ENCODE results near the gene TRAPPC2B.

TRAPPC2B gene

DNA sequence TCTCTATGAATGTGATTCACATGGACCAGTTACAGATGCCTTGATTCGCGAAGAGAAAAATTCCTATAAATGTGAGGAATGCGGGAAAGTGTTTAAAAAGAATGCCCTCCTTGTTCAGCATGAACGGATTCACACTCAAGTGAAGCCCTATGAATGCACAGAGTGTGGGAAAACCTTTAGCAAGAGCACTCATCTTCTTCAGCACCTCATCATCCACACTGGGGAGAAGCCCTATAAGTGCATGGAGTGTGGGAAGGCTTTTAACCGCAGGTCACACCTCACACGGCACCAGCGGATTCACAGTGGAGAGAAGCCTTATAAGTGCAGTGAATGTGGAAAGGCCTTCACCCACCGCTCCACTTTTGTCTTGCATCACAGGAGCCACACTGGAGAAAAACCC is 35.4 kb upstream of the TRAPPC2B start:
- Histone ChIP-seq H2BK15ac (ENCODE audit: low read length) (no peak overlapping the region), H3K14ac (ENCODE audit: low read length) (no peak overlapping the region), H3K4ac (ENCODE audit: low read length) (no peak overlapping the region), H2BK5ac (ENCODE audit: low read length) (no peak overlapping the region), H2BK120ac (ENCODE audit: low read depth, low read length) (no peak overlapping the region), H3K27me3 (ENCODE audit: control insufficient read depth in 3 of 3, insufficient read depth in 3 of 3, low read depth in 1 of 3, low read length in 3 of 3) (no peaks in the 10 kb centered on the region), H2AK5ac (ENCODE audit: low read depth, low read length) (no peak overlapping the region), H3K9ac (ENCODE audit: low read depth, low read length, poor library complexity) (no peak overlapping the region), H3K23ac (ENCODE audit: low read depth, low read length, poor library complexity) (no peak overlapping the region), H2AFZ (ENCODE audit: low read length) (no peak overlapping the region), H4K91ac (ENCODE audit: low read depth, low read length, poor library complexity) (no peak overlapping the region), H3K79me1 (ENCODE audit: low read depth, low read length) (peaks cover 2% of the 10 kb centered on the region), H3K27ac (replicated peaks; ENCODE audit: low read length) (no peak overlapping the region), H3K4me2 (ENCODE audit: insufficient read depth, low read length, poor library complexity, severe bottlenecking) (no peak overlapping the region), H3K9me3 (replicated peaks in 1 of 2; ENCODE audit: control insufficient read depth in 2 of 2, insufficient read depth in 1 of 2, low read depth in 1 of 2, low read length in 2 of 2) (peaks cover 0 to 13% of the 10 kb centered on the region in 2 donors), H3K36me3 (replicated peaks in 1 of 2; ENCODE audit: control insufficient read depth in 2 of 2, insufficient read depth in 2 of 2, low read length in 2 of 2) (peaks cover 38 to 80% of the 10 kb centered on the region in 2 donors), H3K4me1 (ENCODE audit: control insufficient read depth in 2 of 2, insufficient read depth in 1 of 2, low read depth in 1 of 2, low read length in 2 of 2) (no peaks in the 10 kb centered on the region), H3K18ac (ENCODE audit: low read length) (no peak overlapping the region), H3K4me3 (ENCODE audit: low read length in 2 of 2) (no peak overlapping the region), H4K8ac (ENCODE audit: low read depth, low read length) (no peak overlapping the region), H2BK12ac (ENCODE audit: low read length) (no peak overlapping the region)
- no peak for DNase-seq (ENCODE audit: low spot score)
- WGBS, 2 donors (ENCODE audit: extremely low coverage in 2 of 2, insufficient read length in 2 of 2, insufficient replicate concordance in 1 of 2): no CpG with 5 or more reads among the region's 8 CpGs

DNA sequence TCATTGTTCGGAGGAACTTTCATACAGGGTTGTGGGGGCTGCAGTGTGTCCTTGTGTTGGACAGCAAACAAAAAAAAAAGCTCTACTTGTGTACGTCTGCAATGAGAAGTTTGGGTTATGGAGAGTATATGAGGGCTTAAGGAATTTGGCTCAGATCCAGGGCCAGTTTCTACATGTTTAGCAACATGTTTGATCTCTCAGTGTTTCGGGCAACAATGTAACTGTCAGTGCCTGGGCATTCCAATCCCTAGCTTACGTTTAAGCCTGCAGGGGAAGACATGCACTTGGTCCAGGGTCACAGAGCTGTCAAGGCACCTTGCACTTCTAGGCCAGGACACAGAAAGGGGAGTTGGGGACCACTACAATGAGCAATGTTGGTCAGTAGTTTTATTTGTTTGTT is 29.2 kb upstream of the TRAPPC2B start:
- Histone ChIP-seq H2BK120ac (ENCODE audit: low read depth, low read length) (no peak overlapping the region), H3K79me1 (ENCODE audit: low read depth, low read length) (no peaks in the 10 kb centered on the region), H3K14ac (ENCODE audit: low read length) (no peak overlapping the region), H2AK5ac (ENCODE audit: low read depth, low read length) (no peak overlapping the region), H2BK15ac (ENCODE audit: low read length) (no peak overlapping the region), H3K27ac (replicated peaks; ENCODE audit: low read length) (no peak overlapping the region), H3K36me3 (replicated peaks in 1 of 2; ENCODE audit: control insufficient read depth in 2 of 2, insufficient read depth in 2 of 2, low read length in 2 of 2) (peaks cover under 1 to 22% of the 10 kb centered on the region in 2 donors), H3K18ac (ENCODE audit: low read length) (no peak overlapping the region), H2BK5ac (ENCODE audit: low read length) (no peak overlapping the region), H4K91ac (ENCODE audit: low read depth, low read length, poor library complexity) (no peak overlapping the region), H4K8ac (ENCODE audit: low read depth, low read length) (no peak overlapping the region), H3K9me3 (replicated peaks in 1 of 2; ENCODE audit: control insufficient read depth in 2 of 2, insufficient read depth in 1 of 2, low read depth in 1 of 2, low read length in 2 of 2) (no peaks in the 10 kb centered on the region), H3K23ac (ENCODE audit: low read depth, low read length, poor library complexity) (no peak overlapping the region), H3K4me1 (ENCODE audit: control insufficient read depth in 2 of 2, insufficient read depth in 1 of 2, low read depth in 1 of 2, low read length in 2 of 2) (no peaks in the 10 kb centered on the region), H3K27me3 (ENCODE audit: control insufficient read depth in 3 of 3, insufficient read depth in 3 of 3, low read depth in 1 of 3, low read length in 3 of 3) (no peaks in the 10 kb centered on the region), H3K4me3 (ENCODE audit: low read length in 2 of 2) (no peak overlapping the region), H2AFZ (ENCODE audit: low read length) (no peak overlapping the region), H3K4ac (ENCODE audit: low read length) (no peak overlapping the region), H2BK12ac (ENCODE audit: low read length) (no peak overlapping the region), H3K9ac (ENCODE audit: low read depth, low read length, poor library complexity) (no peak overlapping the region), H3K4me2 (ENCODE audit: insufficient read depth, low read length, poor library complexity, severe bottlenecking) (no peak overlapping the region)
- WGBS, 2 donors (ENCODE audit: extremely low coverage in 2 of 2, insufficient read length in 2 of 2, insufficient replicate concordance in 1 of 2): no CpG with 5 or more reads among the region's 4 CpGs
- DNase-seq (ENCODE audit: low spot score): no peak

DNA sequence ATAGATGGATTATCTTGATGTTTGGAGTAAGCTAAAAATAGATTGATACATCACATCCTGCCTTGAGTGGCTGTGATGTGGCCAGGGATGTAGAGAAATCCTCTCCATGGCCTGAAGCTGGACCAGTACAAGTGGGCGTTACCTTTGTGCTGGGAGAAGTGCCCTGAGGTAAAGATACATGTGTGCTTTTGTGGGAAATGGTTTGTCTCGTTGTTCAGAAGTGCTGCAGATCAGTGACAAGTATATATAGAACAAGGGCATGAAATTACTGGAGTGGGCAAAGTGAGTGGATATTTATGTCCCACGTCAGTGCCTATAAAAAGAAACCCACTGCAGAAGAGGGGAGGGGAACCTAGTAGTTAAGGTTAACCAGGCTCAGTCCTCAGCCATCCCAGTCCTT is 24.5 kb upstream of the TRAPPC2B start:
- H3K23ac ChIP-seq (ENCODE audit: low read depth, low read length, poor library complexity): no peak overlapping the region
- no peak overlapping the region for H2BK15ac ChIP-seq (ENCODE audit: low read length)
- H3K4me2 ChIP-seq (ENCODE audit: insufficient read depth, low read length, poor library complexity, severe bottlenecking): no peak overlapping the region
- H4K8ac ChIP-seq (ENCODE audit: low read depth, low read length): no peak overlapping the region
- no peaks in the 10 kb centered on the region for H3K4me1 ChIP-seq (ENCODE audit: control insufficient read depth in 2 of 2, insufficient read depth in 1 of 2, low read depth in 1 of 2, low read length in 2 of 2)
- no peak overlapping the region for H2BK120ac ChIP-seq (ENCODE audit: low read depth, low read length)
- no peaks in the 10 kb centered on the region for H3K9me3 ChIP-seq (replicated peaks in 1 of 2; ENCODE audit: control insufficient read depth in 2 of 2, insufficient read depth in 1 of 2, low read depth in 1 of 2, low read length in 2 of 2)
- H4K91ac ChIP-seq (ENCODE audit: low read depth, low read length, poor library complexity): no peak overlapping the region
- H3K79me1 ChIP-seq (ENCODE audit: low read depth, low read length): no peaks in the 10 kb centered on the region
- H2AK5ac ChIP-seq (ENCODE audit: low read depth, low read length): no peak overlapping the region
- no peak overlapping the region for H3K9ac ChIP-seq (ENCODE audit: low read depth, low read length, poor library complexity)
- H2BK5ac ChIP-seq (ENCODE audit: low read length): no peak overlapping the region
- no peak for DNase-seq (ENCODE audit: low spot score)
- no peaks in the 10 kb centered on the region for H3K27me3 ChIP-seq (ENCODE audit: control insufficient read depth in 3 of 3, insufficient read depth in 3 of 3, low read depth in 1 of 3, low read length in 3 of 3)
- no peak overlapping the region for H2AFZ ChIP-seq (ENCODE audit: low read length)
- H3K4ac ChIP-seq (ENCODE audit: low read length): no peak overlapping the region
- no CpG with 5 or more reads among the region's 3 CpGs for WGBS, 2 donors (ENCODE audit: extremely low coverage in 2 of 2, insufficient read length in 2 of 2, insufficient replicate concordance in 1 of 2)
- H2BK12ac ChIP-seq (ENCODE audit: low read length): no peak overlapping the region
- no peak overlapping the region for H3K4me3 ChIP-seq (ENCODE audit: low read length in 2 of 2)
- H3K18ac ChIP-seq (ENCODE audit: low read length): no peak overlapping the region
- H3K27ac ChIP-seq (replicated peaks; ENCODE audit: low read length): no peak overlapping the region
- H3K14ac ChIP-seq (ENCODE audit: low read length): no peak overlapping the region
- no peaks in the 10 kb centered on the region for H3K36me3 ChIP-seq (replicated peaks in 1 of 2; ENCODE audit: control insufficient read depth in 2 of 2, insufficient read depth in 2 of 2, low read length in 2 of 2)

DNA sequence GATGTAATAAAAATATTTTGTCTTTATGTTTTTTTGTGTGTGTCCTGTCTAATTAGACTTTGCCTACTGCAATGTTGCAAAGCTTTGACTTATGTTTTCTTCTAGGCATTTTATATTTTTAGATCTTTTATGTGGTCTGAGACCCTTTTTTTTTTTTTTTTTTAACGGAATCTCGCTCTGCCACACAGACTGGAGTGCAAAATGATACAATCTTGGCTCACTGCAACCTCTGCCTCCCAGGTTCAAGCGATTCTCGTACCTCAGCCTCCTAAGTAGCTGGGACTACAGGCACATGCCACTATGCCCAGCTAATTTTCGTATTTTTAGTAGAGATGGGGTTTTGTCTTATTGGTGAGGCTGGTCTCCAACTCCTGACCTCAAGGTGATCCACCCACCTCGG is 20.8 kb upstream of the TRAPPC2B start:
- WGBS, 2 donors (ENCODE audit: extremely low coverage in 2 of 2, insufficient read length in 2 of 2, insufficient replicate concordance in 1 of 2): no CpG with 5 or more reads among the region's 6 CpGs
- no peaks in the 10 kb centered on the region for H3K79me1 ChIP-seq (ENCODE audit: low read depth, low read length)
- no peak overlapping the region for H3K18ac ChIP-seq (ENCODE audit: low read length)
- no peak overlapping the region for H3K14ac ChIP-seq (ENCODE audit: low read length)
- no peak overlapping the region for H3K23ac ChIP-seq (ENCODE audit: low read depth, low read length, poor library complexity)
- H3K9me3 ChIP-seq (replicated peaks in 1 of 2; ENCODE audit: control insufficient read depth in 2 of 2, insufficient read depth in 1 of 2, low read depth in 1 of 2, low read length in 2 of 2): no peaks in the 10 kb centered on the region
- H3K27me3 ChIP-seq (ENCODE audit: control insufficient read depth in 3 of 3, insufficient read depth in 3 of 3, low read depth in 1 of 3, low read length in 3 of 3): peaks cover 0 to 5% (median 0%) of the 10 kb centered on the region in 3 experiments
- no peak overlapping the region for H2BK5ac ChIP-seq (ENCODE audit: low read length)
- no peaks in the 10 kb centered on the region for H3K4me1 ChIP-seq (ENCODE audit: control insufficient read depth in 2 of 2, insufficient read depth in 1 of 2, low read depth in 1 of 2, low read length in 2 of 2)
- H3K4ac ChIP-seq (ENCODE audit: low read length): no peak overlapping the region
- no peak for DNase-seq (ENCODE audit: low spot score)
- H3K36me3 ChIP-seq (replicated peaks in 1 of 2; ENCODE audit: control insufficient read depth in 2 of 2, insufficient read depth in 2 of 2, low read length in 2 of 2): no peaks in the 10 kb centered on the region
- H3K4me3 ChIP-seq (ENCODE audit: low read length in 2 of 2): no peak overlapping the region
- H2BK12ac ChIP-seq (ENCODE audit: low read length): no peak overlapping the region
- no peak overlapping the region for H3K9ac ChIP-seq (ENCODE audit: low read depth, low read length, poor library complexity)
- no peak overlapping the region for H4K91ac ChIP-seq (ENCODE audit: low read depth, low read length, poor library complexity)
- no peak overlapping the region for H2BK15ac ChIP-seq (ENCODE audit: low read length)
- no peak overlapping the region for H2BK120ac ChIP-seq (ENCODE audit: low read depth, low read length)
- H3K27ac ChIP-seq (replicated peaks; ENCODE audit: low read length): no peak overlapping the region
- H3K4me2 ChIP-seq (ENCODE audit: insufficient read depth, low read length, poor library complexity, severe bottlenecking): no peak overlapping the region
- H2AK5ac ChIP-seq (ENCODE audit: low read depth, low read length): no peak overlapping the region
- no peak overlapping the region for H4K8ac ChIP-seq (ENCODE audit: low read depth, low read length)
- no peak overlapping the region for H2AFZ ChIP-seq (ENCODE audit: low read length)
